ENCODE results near the gene TRIM24.

DNA sequence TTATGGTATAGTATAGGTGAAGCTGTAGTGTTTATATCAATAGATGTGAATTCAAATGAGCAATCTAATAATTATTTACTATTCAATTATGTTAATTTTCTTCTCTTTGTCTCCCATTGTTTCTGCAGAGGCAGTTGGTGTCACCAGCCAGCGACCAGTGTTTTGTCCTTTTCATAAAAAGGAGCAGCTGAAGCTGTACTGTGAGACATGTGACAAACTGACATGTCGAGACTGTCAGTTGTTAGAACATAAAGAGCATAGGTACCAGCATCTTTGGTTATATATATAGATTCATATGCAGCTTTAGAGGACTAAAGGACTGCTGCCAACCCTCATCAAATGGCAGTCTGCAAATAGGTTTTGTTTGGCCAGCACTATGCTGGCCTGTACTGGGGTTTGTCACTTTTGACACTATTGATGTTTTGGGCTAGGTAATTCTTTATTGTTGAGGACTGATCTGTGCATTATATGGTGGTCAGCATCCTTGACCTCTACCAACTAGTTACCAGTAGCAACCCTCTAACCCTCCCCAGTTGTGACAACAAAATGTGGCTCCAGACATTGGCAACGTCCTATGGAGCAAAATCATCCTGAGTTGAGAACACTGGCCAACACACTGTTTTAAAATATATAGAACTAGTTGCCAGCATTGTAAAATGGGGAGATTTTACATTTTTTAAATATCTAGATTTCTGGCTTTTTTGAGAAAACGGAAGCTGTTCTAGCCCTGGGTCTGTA, 59.2 kb downstream of the TRIM24 start:
- TF ChIP-seq, protein P1, sequence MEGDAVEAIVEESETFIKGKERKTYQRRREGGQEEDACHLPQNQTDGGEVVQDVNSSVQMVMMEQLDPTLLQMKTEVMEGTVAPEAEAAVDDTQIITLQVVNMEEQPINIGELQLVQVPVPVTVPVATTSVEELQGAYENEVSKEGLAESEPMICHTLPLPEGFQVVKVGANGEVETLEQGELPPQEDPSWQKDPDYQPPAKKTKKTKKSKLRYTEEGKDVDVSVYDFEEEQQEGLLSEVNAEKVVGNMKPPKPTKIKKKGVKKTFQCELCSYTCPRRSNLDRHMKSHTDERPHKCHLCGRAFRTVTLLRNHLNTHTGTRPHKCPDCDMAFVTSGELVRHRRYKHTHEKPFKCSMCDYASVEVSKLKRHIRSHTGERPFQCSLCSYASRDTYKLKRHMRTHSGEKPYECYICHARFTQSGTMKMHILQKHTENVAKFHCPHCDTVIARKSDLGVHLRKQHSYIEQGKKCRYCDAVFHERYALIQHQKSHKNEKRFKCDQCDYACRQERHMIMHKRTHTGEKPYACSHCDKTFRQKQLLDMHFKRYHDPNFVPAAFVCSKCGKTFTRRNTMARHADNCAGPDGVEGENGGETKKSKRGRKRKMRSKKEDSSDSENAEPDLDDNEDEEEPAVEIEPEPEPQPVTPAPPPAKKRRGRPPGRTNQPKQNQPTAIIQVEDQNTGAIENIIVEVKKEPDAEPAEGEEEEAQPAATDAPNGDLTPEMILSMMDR (IDR thresholded peaks at IDR 0.05), result no peak
- no peak for TF ChIP-seq EZH2phosphoT487 (IDR thresholded peaks at IDR 0.05)

Measured in neural progenitor cell (in vitro differentiated cells).